ENCODE data around the gene STPG2. TPM values are rescaled to one million over a fixed set of nuclear protein-coding genes. Genes with fewer than 3 reads are reported as not detected.

STPG2 gene
- total RNA-seq, 2 donors from 2014 or later, result 0.66 to 1.6 TPM

DNA sequence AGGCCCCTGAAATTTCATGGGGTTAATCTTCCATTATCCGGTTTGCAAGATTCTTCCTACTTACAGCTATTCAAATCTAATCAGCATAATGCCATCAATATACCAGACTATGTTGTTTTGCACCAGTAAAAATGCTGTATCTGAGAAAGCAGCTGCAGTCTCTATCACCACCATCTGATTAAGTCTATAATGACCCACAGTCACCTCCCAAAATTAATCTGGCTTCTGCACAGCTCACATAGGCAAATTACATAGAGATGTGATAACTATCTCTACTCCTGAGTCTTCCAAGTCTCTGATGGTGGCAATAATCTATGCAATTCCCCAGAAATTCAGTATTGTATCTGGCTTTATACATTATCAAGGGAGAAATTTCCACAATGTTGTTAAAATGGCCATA, 113.2 kb downstream of the STPG2 start:
- no peak for TF ChIP-seq POLR2A (IDR thresholded peaks at IDR 0.05)
- TF ChIP-seq, protein P1, sequence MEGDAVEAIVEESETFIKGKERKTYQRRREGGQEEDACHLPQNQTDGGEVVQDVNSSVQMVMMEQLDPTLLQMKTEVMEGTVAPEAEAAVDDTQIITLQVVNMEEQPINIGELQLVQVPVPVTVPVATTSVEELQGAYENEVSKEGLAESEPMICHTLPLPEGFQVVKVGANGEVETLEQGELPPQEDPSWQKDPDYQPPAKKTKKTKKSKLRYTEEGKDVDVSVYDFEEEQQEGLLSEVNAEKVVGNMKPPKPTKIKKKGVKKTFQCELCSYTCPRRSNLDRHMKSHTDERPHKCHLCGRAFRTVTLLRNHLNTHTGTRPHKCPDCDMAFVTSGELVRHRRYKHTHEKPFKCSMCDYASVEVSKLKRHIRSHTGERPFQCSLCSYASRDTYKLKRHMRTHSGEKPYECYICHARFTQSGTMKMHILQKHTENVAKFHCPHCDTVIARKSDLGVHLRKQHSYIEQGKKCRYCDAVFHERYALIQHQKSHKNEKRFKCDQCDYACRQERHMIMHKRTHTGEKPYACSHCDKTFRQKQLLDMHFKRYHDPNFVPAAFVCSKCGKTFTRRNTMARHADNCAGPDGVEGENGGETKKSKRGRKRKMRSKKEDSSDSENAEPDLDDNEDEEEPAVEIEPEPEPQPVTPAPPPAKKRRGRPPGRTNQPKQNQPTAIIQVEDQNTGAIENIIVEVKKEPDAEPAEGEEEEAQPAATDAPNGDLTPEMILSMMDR (IDR thresholded peaks at IDR 0.05), result no peak
- H3K9me3 ChIP-seq, result peaks cover 0 to 13% (median 0%) of the 10 kb centered on the region in 3 donors
- no peak overlapping the region for H3K27ac ChIP-seq
- H3K36me3 ChIP-seq (replicated peaks in 1 of 2; ENCODE audit: insufficient read depth in 1 of 2, low read depth in 2 of 2), result no peaks in the 10 kb centered on the region
- no peak overlapping the region for H3K4me3 ChIP-seq
- H3K4me1 ChIP-seq, result no peaks in the 10 kb centered on the region
- intact Hi-C loops (cut with DNase I), result no loop called here
- no peaks in the 10 kb centered on the region for H3K27me3 ChIP-seq
- no peak for ATAC-seq
- WGBS, 2 donors, result 58 to 61% methylated on average over 1 of the region's 1 CpG
- no peak for DNase-seq

DNA sequence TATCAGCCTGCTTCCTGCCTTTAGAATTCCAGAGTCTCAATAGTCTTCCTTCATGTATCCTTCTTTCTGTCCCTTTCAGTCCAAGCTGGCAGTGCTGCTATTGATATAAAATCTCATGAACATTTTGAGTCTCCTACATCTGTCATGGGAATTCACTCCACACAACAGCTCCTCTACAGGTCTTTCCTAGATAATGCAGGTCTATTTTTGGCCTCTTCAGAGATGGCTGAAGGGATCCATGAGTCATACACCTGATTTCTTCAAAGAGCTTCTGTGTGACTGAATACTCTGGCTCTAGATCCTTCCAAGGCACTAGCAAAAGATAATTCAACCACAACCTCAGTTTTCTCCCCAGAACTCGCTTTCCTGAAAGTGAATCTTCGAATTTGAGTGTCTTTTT, 115.4 kb downstream of the STPG2 start:
- H3K27ac ChIP-seq, result no peak overlapping the region
- DNase-seq, result no peak
- H3K36me3 ChIP-seq (replicated peaks in 1 of 2; ENCODE audit: insufficient read depth in 1 of 2, low read depth in 2 of 2), result no peaks in the 10 kb centered on the region
- WGBS, 2 donors, result 60 to 64% methylated on average over 2 of the region's 2 CpGs
- ATAC-seq, result no peak
- peaks cover 0 to 13% (median 0%) of the 10 kb centered on the region in 3 donors for H3K9me3 ChIP-seq
- intact Hi-C loops (cut with DNase I), result no loop called here
- no peak for TF ChIP-seq POLR2A (IDR thresholded peaks at IDR 0.05)
- TF ChIP-seq, protein P1 (IDR thresholded peaks at IDR 0.05), result no peak
- H3K4me3 ChIP-seq, result no peak overlapping the region
- H3K4me1 ChIP-seq, result no peaks in the 10 kb centered on the region
- no peaks in the 10 kb centered on the region for H3K27me3 ChIP-seq

DNA sequence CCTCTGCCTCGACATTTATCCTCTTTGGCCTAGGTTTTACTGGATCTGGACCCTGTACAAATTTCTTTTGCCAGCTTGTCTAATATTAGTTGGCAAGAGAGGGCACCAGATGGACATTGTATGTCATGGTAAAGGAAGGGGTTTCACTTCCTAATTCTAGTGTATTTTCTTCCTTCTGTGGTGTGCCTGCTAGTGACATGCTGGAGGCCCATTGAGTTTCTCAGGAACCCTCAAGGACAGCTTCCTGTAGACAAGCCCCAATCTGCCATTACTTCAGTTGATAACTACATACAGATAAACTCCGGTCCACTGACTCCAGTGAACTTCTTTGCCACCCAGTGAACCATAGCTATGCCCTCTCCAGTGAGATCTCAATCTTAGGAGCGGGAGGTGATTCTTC, 116.9 kb downstream of the STPG2 start:
- H3K4me1 ChIP-seq, result no peaks in the 10 kb centered on the region
- H3K4me3 ChIP-seq, result no peak overlapping the region
- ATAC-seq, result no peak
- H3K36me3 ChIP-seq (replicated peaks in 1 of 2; ENCODE audit: insufficient read depth in 1 of 2, low read depth in 2 of 2), result no peaks in the 10 kb centered on the region
- intact Hi-C loops (cut with DNase I), result no loop called here
- H3K9me3 ChIP-seq, result peaks cover 0 to 13% (median 0%) of the 10 kb centered on the region in 3 donors
- H3K27ac ChIP-seq, result no peak overlapping the region
- DNase-seq, result no peak
- 80 to 90% methylated on average over 3 of the region's 3 CpGs for WGBS, 2 donors
- TF ChIP-seq, protein P1 (IDR thresholded peaks at IDR 0.05), result no peak
- no peaks in the 10 kb centered on the region for H3K27me3 ChIP-seq

DNA sequence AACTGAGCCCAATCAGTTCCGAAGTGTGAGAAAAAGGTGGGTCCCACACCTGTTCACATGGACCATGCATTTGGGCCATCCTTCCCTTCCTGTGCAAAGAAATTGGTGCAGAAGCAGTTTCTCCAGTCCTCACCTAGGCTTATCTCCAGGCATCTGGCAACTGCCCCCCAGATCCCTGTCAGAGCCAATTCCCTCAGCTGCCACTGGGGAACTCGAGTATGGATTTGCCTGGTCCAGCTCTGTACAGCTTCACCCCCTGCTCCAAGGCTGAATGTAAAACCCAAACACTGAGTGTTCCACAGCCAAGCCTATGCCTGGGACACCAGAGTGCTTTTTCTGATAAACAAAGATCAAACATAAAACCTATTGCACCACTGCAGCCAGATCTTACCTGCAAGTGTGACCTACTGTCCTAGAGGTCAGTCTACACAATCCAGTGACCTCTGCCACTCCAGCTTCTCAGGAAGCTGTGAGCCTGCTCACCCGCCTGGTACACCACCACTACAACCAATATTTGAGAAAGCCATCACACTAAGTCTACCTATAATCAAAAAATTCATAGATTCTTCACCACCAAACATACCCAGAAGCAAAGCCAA, 136.4 kb downstream of the STPG2 start:
- no peak for DNase-seq
- Histone ChIP-seq H3K4me1 (no peaks in the 10 kb centered on the region), H3K27me3 (no peaks in the 10 kb centered on the region), H3K4me3 (no peak overlapping the region), H3K27ac (no peak overlapping the region), H3K9me3 (peaks cover 0 to 14% (median 0%) of the 10 kb centered on the region in 3 donors), H3K36me3 (replicated peaks in 1 of 2; ENCODE audit: insufficient read depth in 1 of 2, low read depth in 2 of 2) (no peaks in the 10 kb centered on the region)
- TF ChIP-seq, protein P1 (IDR thresholded peaks at IDR 0.05), result no peak
- TF ChIP-seq POLR2A (IDR thresholded peaks at IDR 0.05), result no peak
- intact Hi-C loops (cut with DNase I), result no loop called here
- no peak for ATAC-seq
- 63 to 67% methylated on average over 3 of the region's 3 CpGs for WGBS, 2 donors

DNA sequence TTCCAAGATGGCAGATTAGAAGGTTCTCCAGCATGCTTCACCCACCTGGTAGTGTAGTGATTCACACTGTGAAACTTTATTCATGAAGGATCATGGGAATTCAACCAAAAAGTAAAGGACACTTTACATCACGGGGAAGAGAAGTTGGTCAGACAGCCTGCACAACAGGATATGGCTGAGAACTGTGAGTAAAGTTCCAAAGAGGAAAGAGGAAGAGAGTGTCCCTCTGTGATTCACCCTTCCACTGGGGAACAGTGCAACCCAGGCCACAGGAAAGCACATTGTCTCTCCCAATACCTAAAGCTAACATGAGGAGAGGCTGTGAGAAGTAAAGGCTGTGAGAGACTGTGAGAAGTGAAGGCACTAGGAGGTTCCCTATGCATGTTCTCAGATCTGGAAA, 137.2 kb downstream of the STPG2 start:
- DNase-seq (no peak), ATAC-seq (no peak)
- no peak for TF ChIP-seq POLR2A (IDR thresholded peaks at IDR 0.05)
- TF ChIP-seq, protein P1 (IDR thresholded peaks at IDR 0.05), result no peak
- no peaks in the 10 kb centered on the region for H3K4me1 ChIP-seq
- peaks cover 0 to 6% (median 0%) of the 10 kb centered on the region in 3 donors for H3K9me3 ChIP-seq
- no peak overlapping the region for H3K4me3 ChIP-seq
- H3K36me3 ChIP-seq (replicated peaks in 1 of 2; ENCODE audit: insufficient read depth in 1 of 2, low read depth in 2 of 2), result no peaks in the 10 kb centered on the region
- H3K27me3 ChIP-seq, result no peaks in the 10 kb centered on the region
- H3K27ac ChIP-seq, result no peak overlapping the region
- intact Hi-C loops (cut with DNase I), result no loop called here
- WGBS, 2 donors, result 75 to 78% methylated on average over 1 of the region's 1 CpG
